ENCODE results near the gene MRPL36.

MRPL36 gene

DNA sequence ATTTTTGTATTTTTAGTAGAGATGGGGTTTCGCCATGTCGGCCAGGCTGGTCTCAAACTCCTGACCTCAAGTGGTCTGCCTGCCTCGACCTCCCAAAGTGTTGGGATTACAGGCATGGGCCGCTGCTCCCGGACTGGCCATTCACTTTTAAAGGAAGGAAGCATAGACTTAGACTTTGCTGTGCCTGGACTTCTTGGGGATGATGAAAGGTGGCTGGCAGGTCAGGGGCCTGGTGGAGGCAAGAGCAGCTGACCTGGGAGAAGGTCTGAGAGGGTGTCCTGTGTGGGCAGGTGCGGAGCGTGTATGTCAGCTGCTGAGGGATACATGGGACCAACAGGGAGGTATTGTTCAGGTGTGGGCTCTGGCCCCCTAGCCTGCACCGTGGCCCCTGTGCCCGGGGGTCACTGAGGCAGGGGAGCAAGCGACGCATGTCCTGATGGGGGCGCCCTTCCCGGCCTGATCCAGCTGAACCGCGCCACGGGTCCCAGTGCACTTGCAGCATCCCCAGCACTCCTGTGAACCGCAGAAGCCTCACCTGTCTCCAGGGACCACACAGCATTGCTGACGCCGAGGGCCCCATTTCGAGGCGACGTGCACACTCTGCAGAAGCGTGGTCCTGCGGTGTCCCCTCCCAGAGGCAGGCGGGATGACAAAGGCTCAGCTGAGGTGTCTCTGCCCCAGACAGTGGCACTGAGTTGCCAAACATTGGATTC lies 24.6 kb upstream of the MRPL36 start:
- TF ChIP-seq, protein P1, sequence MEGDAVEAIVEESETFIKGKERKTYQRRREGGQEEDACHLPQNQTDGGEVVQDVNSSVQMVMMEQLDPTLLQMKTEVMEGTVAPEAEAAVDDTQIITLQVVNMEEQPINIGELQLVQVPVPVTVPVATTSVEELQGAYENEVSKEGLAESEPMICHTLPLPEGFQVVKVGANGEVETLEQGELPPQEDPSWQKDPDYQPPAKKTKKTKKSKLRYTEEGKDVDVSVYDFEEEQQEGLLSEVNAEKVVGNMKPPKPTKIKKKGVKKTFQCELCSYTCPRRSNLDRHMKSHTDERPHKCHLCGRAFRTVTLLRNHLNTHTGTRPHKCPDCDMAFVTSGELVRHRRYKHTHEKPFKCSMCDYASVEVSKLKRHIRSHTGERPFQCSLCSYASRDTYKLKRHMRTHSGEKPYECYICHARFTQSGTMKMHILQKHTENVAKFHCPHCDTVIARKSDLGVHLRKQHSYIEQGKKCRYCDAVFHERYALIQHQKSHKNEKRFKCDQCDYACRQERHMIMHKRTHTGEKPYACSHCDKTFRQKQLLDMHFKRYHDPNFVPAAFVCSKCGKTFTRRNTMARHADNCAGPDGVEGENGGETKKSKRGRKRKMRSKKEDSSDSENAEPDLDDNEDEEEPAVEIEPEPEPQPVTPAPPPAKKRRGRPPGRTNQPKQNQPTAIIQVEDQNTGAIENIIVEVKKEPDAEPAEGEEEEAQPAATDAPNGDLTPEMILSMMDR (conservative IDR thresholded peaks at IDR 0.05; ENCODE audit: low read depth, low read length): no peak
- H3K4me3 ChIP-seq (ENCODE audit: low read depth, low read length): no peak overlapping the region
- no peak for DNase-seq (ENCODE audit: low read depth)

DNA sequence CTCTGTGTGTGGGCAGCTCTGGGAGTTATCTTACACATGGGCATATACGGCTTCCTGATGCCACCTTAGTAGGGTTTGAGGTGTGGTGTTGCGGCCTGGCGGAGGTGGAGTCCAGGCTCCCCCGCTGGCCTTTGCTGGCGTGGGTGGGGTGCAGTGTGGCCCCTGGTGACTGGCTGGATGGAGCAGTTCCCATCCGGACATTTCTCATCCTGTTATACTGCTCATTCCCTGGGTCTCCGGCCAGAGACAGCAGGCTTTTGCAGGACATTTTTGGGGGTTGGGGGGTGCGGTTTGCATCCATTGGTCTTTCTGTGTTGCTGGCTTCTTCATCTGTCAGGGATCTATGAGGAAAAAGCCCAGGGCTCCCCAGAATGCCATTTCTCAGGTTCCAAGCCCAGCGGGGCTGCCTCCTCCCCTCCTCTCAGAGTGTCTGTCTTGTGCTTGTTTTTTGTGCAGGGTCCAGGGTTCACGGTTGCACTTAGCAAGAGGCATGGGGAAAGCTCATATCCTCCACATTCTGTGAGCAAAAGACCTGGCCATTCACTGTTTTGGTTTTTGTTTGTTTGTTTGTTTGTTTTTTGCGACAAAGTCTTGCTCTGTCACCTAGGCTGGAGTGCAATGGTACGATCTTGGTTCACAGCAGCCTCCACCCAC lies 23.9 kb upstream of the MRPL36 start:
- no peak overlapping the region for H3K4me3 ChIP-seq (ENCODE audit: low read depth, low read length)
- no peak for DNase-seq (ENCODE audit: low read depth)
- TF ChIP-seq, protein P1 (conservative IDR thresholded peaks at IDR 0.05; ENCODE audit: low read depth, low read length): no peak

DNA sequence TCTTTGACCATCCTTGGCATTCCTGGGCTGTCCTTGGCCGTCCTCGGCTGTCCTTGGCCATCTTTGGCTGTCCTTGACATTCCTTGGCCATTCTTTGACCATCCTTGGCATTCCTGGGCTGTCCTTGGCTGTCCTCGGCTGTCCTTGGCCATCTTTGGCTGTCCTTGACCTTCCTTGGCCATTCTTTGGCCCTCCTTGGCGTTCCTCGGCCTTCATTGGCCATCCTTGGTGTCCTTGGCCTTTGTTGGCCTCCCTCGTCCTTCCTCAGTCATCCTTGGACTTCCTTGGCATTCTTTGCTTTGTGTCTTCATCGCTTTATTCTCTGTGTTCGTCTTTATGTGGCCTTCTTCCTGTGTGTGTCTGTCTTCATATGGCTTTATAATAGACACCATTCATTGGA lies 22.2 kb upstream of the MRPL36 start:
- H3K4me3 ChIP-seq (ENCODE audit: low read depth, low read length): no peak overlapping the region
- DNase-seq (ENCODE audit: low read depth): no peak
- TF ChIP-seq, protein P1 (conservative IDR thresholded peaks at IDR 0.05; ENCODE audit: low read depth, low read length): no peak

DNA sequence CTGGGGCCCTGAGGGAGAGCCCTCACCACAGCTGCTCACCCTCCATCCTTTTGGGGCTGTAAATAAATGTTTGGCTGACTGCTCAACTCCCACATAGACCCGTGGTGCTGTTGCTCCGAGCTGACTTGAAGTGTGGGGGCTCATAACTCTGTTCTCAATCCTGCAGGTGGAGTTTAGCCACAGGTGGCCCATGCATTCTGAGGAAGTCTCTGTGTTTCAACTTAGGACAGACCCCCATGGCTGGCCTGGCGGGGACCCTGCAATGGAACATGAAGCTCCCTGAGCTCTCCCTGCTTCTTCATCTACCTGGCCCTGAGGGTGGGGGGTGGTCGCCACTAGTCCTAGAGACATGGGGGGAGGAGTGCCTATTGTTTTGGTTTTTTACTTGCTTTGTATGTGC lies 21.3 kb upstream of the MRPL36 start:
- TF ChIP-seq, protein P1 (conservative IDR thresholded peaks at IDR 0.05; ENCODE audit: low read depth, low read length): no peak
- no peak for DNase-seq (ENCODE audit: low read depth)
- H3K4me3 ChIP-seq (ENCODE audit: low read depth, low read length): no peak overlapping the region

DNA sequence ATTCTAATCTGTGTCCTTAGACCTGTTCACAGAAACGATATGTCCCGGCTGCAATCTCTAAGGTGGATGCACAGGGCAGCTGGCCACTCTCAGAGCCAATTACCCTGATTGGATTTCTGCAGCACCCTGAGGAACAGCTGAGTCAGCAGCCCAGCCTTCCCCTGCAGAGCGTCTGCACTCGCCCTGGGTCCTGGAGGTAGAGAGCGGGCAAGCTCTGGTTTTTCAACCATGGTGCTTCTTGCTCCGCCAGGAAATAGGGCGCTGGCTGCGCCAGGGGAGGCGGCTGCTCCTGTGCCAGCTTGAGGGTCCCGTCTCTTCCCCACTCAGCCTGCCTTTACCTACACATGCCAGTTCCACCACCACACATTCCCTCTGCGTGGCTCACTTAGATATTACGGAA lies 20.7 kb upstream of the MRPL36 start:
- TF ChIP-seq, protein P1 (conservative IDR thresholded peaks at IDR 0.05; ENCODE audit: low read depth, low read length): no peak
- no peak overlapping the region for H3K4me3 ChIP-seq (ENCODE audit: low read depth, low read length)
- DNase-seq (ENCODE audit: low read depth): no peak

DNA sequence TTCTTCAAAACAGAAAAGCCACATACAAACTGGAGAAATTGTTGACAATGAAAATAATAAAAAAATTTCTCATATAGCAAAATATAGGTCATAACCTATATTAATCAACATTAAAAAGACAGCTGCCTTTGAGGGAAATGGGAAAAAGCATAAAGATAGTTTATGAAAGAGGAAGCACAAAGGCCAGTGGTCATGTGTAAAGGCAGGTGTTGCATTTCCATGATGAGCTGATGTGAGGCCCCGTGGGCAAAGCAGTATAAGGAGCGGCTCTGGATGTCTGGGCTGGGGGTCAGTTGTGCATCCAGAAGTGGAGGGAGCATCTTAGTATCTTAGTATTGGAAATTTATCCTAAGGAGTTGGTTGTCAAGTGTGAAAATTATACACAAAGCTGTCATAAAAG lies 19.8 kb upstream of the MRPL36 start:
- TF ChIP-seq, protein P1 (conservative IDR thresholded peaks at IDR 0.05; ENCODE audit: low read depth, low read length): no peak
- no peak overlapping the region for H3K4me3 ChIP-seq (ENCODE audit: low read depth, low read length)
- DNase-seq (ENCODE audit: low read depth): no peak

DNA sequence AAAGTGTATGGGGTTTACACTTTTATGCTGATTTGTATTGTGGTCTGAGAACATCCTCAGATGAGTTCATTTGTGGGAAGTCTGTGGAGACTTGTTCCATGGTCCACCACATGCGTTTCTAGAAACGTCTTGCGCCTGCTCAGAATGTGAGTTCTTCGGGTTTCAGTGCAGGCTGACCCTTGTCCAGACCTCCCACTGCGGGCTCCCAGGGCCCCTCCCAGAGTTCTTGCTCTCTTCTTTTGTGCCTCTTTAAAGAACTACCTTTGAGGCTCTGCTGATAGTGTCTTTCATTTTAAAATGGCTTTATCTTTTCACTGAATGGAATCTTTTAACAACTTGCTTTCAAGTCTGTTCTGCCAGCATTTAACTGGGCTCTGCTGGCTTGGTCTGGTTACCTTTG lies 19.1 kb upstream of the MRPL36 start:
- TF ChIP-seq, protein P1 (conservative IDR thresholded peaks at IDR 0.05; ENCODE audit: low read depth, low read length): no peak
- H3K4me3 ChIP-seq (ENCODE audit: low read depth, low read length): no peak overlapping the region
- no peak for DNase-seq (ENCODE audit: low read depth)
